GM19395 (cell line): ENCODE measurements around the gene KIF2B.
"Not testable (repeated sequence)": the region's sequence is repeated elsewhere in the genome, so short reads cannot be mapped to it uniquely, and the experiment has no call there.

Experiments
- ATAC-seq: cut with Tn5 transposase; IDR thresholded peaks from one replicate; pipeline ENCODE4 v1.9.1; 2021; ENCODE audit warnings: mild to moderate bottlenecking, moderate library complexity; ENCODE audit not compliant: unreplicated experiment

KIF2B gene, protein sequence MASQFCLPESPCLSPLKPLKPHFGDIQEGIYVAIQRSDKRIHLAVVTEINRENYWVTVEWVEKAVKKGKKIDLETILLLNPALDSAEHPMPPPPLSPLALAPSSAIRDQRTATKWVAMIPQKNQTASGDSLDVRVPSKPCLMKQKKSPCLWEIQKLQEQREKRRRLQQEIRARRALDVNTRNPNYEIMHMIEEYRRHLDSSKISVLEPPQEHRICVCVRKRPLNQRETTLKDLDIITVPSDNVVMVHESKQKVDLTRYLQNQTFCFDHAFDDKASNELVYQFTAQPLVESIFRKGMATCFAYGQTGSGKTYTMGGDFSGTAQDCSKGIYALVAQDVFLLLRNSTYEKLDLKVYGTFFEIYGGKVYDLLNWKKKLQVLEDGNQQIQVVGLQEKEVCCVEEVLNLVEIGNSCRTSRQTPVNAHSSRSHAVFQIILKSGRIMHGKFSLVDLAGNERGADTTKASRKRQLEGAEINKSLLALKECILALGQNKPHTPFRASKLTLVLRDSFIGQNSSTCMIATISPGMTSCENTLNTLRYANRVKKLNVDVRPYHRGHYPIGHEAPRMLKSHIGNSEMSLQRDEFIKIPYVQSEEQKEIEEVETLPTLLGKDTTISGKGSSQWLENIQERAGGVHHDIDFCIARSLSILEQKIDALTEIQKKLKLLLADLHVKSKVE

DNA sequence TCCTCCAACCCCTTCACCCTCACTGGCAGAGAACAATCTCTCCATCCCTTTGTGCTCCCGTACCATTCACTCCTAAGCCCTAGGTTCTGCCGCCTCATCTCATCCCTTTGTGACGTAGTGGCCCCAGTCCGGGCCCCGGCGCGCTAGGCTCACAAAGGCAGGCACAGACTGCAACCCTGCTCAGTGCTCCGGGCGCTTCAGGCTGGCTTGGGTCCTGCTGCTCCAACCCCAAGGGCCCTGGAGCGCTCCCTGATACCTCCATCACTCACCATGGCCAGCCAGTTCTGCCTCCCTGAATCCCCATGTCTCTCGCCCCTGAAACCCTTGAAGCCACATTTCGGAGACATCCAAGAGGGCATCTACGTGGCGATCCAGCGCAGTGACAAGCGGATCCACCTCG is at the start of gene KIF2B:
TSS of gene KIF2B (plus strand) at position 164 of the 400 bp plus-strand sequence. CDS start at position 271, 107 bp downstream.
- ATAC-seq, result no peak

DNA sequence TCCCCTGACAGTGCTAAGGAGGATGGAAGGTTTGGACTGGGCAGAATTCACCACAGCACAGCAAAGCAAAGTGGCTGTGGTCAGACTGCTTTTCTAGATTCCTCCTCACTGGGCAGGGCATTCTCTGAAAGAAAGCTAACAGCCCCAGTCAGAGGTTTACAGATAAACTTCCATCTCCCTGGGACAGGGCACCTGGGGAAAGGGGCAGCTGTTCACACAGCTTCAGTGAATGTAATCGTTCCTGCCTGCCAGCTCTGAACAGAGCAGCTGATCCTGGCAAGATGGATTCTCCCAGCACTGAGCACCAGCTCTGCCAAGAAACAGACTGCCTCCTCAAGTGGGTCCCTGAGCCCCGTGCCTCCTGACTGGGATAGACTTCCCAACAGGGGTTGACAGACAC is 42.4 kb upstream of the KIF2B start:
- no peak for ATAC-seq

DNA sequence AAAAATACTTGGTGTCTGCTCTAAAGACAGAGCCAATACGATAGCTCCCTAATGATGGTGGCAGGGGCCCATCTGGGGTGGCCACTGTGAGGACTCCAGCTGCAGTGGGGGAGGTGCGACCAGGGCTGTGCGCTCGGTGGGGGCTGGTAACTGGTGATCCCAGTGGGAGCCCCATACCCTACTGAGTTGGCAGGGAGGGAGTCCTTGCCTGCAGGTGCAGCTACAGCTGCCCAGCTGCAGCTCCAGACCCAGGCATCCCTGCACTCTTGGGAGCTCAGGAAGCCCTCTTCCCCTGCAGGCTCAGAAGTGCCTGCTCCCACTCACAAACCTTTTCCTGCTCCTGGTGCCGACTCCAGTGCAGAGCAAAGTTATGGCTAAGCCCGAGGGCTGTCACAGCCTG is 31.2 kb upstream of the KIF2B start:
- ATAC-seq, result no peak

DNA sequence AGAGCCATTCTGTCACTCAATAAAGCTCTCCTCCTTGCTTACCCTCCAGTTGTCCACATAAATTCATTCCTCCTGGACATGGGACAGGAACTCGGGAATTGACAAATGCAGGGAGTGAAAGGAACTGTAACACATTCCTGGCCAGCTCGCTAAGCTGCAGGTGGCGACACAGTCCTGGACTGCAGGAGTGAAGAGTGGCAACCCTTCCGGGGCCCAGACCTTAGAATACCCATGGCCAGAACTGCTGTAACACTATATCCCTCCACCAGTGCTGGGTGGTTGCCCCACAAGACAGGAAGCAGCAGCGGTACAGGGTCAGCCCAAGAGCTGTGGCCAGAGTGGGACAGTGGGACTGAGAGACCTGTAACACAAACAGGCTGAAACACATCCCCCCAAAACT is 30.3 kb upstream of the KIF2B start:
- ATAC-seq, result no peak

DNA sequence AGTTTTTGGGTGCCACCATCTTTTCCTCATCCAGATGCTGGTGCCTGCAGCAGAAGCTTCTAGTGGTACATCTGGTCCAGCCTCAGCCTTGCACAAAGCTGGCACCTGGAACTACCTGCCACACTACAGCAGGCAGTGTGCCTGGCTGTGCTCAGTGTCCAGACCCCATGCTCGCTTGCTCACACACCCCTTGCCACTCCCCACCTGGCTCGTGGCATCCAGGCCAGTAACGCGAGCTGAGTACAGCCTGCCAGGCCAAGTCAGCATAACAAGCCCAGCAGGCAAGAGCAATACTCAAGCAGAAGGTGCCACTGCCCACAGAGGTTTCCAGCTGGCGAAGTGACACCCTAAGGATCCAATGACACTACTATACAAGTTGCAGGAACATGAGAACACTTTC is 29.7 kb upstream of the KIF2B start:
- ATAC-seq, result no peak

DNA sequence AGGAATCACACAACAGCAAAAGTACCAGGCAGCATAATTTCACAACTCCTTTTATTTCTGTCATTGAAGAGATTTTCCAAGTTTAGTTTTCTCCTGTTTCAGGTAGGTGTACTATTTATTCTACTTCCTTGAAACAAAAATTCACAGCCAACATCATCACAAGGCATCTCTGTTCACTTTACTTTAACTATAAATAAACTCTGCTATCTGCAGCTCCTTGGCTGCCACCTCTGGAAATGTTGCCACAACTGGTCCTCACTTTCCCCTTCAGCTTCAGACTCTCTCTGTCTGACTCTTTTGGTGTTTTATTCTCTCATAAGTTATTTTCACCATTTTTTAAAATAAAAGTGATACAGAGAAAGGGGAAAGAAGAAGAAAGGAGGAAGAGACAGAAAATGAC is 27.9 kb upstream of the KIF2B start:
- ATAC-seq, result no peak

DNA sequence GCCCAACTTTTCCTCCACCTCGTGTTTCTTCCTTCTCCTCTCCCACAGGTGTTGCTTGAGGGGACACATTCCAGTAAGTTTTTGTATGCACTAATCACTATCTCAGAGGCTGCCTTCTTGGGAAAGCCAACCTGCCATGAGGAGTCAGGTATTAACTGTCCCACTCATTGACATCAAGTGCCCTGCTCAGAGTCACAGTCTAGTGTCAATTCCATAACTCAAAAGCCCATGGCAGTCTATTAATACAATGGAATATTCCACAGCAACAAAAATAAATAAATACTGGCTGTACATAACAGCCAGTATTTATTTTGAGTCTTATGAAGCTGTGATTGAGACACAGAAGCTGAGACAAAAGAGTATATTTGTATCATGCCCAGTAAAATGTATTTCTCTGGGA is 26.1 kb upstream of the KIF2B start:
- ATAC-seq, result no peak

DNA sequence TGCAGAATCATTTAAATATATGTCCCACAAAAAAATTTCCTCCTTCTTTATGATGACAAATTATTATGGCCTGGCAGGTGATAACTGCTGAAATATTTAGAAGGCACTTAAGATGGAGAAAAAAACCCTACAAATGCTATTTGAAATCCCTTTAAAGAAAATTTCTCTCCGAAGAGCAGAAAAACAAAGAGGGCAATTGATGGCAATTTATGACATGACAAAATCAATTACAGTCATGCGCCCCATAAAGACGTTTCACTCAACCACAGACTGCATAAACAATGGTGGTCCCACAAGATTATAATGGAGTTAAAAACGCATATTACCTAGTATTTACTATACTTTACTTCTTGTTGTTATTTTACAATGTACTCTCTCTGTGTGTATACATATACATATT is 25.2 kb upstream of the KIF2B start:
- ATAC-seq, result no peak

DNA sequence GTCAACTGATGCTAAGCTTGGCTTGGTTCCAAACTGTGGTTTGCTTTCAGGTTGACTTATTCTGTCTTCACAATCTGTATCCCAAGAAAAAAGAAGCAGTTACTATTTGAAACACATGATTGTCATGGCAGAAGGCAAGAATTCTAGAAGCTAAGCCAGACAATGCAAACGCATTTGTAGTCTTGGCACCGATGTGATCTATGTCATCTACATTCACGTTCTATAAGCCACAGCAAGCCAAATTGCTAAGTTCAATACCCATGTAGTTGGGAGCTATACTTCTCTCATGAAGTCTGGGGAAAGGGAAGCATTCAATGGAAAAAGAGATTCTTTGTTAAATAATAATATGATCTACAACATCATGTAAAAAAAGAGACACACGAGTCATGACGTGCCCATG is 18.3 kb upstream of the KIF2B start:
- ATAC-seq, result no peak

DNA sequence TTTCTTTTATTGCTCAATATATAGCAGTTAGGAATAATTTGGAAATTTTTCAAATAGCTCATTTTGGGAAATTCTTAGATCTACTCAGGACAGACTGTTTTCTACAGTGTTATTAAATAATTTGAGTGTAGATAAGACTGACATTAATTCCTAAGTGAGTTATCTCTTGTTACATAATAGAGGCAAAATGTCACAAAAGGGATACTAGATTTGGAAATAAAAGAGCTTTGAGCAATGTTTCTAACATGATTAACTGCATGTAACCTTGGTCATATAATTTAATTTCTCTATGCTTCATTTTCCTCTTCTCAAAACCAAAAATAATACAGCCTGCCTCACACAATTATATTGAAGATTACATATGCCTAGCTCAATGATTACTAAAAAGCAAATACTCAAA is 16.3 kb upstream of the KIF2B start:
- ATAC-seq, result no peak

DNA sequence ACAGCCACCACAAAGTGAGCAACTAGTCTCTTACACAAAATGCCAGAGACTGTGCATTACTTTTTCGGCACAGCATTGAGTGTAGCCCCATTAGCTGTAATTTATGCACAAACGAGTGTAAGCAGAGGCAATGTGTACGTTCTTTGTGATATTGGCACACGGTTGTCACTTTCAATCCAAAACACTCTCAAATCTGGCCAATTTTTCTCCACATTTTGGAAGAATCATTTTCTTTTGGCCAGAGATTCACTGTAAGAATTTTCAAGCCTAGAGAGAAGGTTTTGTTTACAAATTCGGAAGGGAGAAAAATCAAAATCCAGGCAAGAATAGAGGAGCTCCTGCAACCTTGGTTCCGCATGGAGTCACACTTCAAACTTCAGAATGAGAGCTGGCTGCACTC is 15.4 kb upstream of the KIF2B start:
- no peak for ATAC-seq

DNA sequence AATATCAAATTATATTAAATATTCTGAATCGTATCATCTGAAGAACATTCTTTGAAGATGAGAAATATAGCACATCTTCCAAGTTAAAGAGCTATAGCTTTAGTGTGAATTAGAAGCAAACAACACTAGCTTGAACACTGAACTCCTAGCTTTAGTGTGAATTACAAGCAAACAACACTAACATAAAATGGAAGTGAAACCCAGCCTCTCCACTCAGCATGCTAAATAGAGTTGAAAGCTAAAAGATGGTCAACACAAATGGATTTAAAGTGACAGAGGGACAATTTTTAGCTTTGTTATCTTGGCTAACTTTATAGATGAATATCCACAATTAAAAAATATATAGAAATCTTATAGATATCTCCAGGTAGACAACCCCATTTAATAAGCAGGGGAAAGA is 4.5 kb upstream of the KIF2B start:
- no peak for ATAC-seq

DNA sequence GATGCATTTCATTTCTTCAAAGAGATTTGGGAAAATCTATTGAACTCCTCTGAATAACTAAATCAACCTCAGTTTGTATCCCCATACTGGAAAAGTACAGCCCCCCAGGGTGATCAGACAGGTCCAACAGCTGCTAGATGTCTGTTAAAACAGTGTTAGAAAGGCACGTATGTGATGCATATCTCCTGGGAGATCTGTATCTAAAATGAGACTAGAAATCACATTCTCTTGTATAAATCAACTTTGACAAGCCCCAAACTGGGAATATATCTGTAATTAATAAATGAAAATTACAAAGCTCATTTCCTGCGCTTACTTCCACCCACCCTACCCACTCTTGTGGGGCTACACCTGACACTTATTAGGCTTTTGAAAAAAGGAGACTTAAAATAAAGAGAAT is 3.8 kb upstream of the KIF2B start:
- no peak for ATAC-seq

DNA sequence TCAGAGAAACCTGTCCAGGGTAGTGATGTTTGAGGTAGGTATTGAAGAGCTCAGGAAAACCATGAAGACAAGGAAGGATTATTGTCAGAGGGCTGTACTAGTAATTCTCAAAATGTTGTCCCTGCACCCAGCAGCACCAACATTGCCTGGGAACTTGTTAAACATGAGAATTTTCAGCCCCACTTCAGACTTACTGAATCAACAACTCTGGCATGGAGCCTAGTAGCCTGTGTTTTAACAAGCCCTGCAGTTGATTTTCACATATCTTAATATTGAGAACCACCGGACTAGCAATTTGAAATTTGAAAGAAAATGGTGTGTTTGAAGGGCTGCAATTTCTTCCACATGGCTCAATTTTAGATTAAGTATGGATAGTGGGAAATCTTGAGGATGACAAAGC is 2.8 kb upstream of the KIF2B start:
- no peak for ATAC-seq

DNA sequence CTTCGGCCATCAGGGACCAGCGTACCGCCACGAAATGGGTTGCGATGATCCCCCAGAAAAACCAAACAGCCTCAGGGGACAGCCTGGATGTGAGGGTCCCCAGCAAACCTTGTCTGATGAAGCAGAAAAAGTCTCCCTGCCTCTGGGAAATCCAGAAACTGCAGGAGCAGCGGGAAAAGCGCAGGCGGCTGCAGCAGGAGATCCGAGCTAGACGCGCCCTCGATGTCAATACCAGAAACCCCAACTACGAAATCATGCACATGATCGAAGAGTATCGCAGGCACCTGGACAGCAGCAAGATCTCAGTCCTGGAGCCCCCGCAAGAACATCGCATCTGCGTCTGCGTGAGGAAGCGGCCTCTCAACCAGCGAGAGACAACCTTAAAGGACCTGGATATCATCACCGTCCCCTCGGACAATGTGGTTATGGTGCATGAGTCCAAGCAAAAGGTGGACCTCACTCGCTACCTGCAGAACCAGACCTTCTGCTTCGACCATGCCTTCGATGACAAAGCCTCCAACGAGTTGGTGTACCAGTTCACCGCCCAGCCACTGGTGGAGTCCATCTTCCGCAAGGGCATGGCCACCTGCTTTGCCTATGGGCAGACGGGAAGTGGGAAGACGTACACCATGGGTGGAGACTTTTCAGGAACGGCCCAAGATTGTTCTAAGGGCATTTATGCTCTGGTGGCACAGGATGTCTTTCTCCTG is 769 bp downstream of the KIF2B start:
- no peak for ATAC-seq

DNA sequence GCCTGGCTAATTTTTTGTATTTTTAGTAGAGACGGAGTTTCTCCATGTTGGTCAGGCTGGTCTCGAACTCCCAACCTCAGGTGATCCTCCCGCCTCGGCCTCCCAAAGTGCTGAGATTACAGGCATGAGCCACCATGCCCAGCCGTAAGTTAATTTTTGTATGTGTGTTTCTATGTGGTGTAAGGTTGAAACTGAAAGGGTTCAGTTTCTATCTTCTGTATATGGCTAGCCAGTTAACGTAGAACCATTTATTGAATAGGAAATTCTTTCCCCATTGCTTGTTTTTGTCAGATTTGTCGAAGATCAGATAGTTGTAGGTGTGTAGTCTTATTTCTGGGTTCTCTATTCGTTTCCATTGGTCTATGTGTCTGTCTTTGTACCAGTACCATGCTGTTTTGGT is 12.0 kb downstream of the KIF2B start:
- ATAC-seq, result not testable (repeated sequence)

DNA sequence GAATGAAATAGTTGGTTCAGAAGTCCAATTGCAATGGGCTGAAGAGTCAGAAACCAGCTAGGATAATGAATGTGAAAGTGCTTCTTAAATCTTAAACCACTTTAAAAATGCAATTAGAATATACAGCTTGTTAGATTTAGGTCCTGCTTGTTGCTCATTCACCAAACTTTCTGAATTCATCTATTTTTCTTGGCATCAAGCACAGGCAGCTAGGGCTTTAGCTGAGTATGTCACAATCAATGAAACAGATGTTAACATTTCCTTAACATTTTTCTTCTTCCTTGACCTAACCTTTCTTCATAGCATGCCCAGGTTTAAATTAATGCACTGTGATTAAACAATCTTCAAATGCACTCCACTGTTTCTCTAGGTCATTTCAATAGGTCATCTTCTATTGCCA is 14.4 kb downstream of the KIF2B start:
- no peak for ATAC-seq

DNA sequence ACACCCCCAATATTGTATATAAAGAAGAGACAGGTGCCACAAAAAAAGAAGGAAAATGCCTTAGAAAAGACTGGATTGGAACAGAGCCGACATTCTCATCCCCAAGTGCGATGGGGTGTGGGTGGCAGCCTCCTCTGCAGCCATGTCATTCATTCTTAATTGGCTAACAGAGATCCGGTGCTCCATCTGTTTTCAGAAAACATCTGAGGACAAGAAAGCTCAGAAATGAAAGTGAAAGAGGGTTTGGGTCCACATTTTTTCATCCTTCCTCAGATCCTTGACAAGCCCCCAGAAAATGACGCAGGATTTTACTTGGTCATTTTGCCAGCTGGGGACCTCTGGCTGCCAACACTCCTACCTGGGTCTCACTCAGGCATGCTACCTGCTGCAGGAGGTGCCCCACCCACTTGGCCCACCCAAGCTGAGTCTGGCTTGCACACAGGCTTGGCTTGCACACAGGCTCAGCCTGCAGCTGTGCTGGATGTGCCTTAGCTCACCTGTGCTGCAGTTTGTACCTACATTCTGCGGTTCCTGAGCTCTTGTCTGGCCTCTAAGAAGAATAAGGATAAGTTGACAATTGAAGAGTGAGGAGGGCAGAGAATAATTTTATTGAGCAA is 21.9 kb downstream of the KIF2B start:
- no peak for ATAC-seq

DNA sequence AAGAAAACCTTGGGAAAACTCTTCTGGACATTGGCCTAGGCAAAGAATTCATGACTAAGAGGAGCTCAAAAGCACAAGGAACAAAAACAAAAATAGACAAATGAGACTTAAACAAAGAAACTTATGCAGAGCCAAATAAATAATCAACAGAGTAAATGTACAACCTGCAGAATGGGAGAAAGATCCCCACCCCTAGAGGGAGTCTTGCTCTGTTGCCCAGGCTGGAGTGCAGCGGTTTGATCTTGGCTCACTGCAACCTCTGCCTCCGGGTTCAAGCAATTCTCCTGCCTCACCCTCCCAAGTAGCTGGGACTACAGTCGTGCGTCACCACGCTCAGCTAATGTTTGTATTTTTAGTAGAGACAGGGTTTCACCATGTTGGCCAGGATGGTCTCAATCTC is 48.4 kb downstream of the KIF2B start:
- not testable (repeated sequence) for ATAC-seq
